ENCODE measurements around the gene PCDHA6.
"Not testable (repeated sequence)": the region's sequence is repeated elsewhere in the genome, so short reads cannot be mapped to it uniquely, and the experiment has no call there.

Gene PCDHA6

GRCh38 chr5:140822281-140822629 lies 5.5 kb upstream of the PCDHA6 start:
- no peak for DNase-seq (ENCODE audit: low read depth)

GRCh38 chr5:140822969-140823368 lies 4.8 kb upstream of the PCDHA6 start:
- not testable (repeated sequence) for DNase-seq (ENCODE audit: low read depth)

DNA sequence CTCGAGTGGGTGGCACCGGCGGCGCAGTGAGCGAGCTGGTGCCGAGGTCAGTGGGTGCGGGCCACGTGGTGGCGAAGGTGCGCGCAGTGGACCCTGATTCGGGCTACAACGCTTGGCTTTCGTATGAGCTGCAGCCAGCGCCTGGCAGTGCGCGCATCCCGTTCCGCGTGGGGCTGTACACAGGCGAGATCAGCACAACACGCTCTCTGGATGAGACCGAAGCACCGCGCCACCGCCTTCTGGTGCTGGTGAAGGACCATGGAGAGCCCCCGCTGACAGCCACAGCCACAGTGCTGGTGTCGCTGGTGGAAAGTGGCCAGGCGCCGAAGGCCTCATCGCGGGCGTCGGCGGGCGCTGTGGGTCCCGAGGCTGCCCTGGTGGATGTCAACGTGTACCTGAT lies 4.3 kb upstream of the PCDHA6 start:
- no peak for DNase-seq (ENCODE audit: low read depth)

DNA sequence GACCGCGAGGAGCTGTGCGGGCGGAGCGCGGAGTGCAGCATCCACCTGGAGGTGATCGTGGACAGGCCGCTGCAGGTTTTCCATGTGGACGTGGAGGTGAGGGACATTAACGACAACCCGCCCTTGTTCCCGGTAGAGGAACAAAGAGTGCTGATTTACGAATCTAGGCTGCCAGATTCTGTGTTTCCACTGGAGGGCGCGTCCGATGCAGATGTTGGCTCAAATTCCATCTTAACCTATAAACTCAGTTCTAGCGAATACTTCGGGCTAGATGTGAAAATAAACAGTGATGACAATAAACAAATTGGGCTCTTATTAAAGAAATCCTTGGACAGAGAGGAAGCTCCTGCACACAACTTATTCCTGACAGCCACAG lies 590 bp downstream of the PCDHA6 start:
- DNase-seq (ENCODE audit: low read depth), result no peak

- DNase-seq (ENCODE audit: low read depth), result not testable (repeated sequence)
Measured at GRCh38 chr5:140829511-140830501, 2.0 kb downstream of the PCDHA6 start.

- DNase-seq (ENCODE audit: low read depth), result no peak
Measured at GRCh38 chr5:140833993-140834392, 6.2 kb downstream of the PCDHA6 start, which contains the start of gene PCDHA7. Gene PCDHA7, plus strand, starts transcription at chr5:140834269. Its CDS starts 115 bp downstream, at chr5:140834384.

DNA sequence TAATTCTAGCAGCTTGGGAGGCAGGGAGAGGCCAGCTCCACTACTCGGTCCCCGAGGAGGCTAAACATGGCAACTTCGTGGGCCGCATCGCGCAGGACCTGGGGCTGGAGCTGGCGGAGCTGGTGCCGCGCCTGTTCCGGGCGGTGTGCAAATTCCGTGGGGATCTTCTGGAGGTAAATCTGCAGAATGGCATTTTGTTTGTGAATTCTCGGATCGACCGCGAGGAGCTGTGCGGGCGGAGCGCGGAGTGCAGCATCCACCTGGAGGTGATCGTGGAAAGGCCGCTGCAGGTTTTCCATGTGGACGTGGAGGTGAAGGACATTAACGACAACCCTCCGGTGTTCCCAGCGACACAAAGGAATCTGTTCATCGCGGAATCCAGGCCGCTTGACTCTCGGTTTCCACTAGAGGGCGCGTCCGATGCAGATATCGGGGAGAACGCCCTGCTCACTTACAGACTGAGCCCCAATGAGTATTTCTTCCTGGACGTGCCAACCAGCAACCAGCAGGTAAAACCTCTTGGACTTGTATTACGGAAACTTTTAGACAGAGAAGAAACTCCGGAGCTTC lies 6.8 kb downstream of the PCDHA6 start:
- DNase-seq (ENCODE audit: low read depth), result not testable (repeated sequence)

DNA sequence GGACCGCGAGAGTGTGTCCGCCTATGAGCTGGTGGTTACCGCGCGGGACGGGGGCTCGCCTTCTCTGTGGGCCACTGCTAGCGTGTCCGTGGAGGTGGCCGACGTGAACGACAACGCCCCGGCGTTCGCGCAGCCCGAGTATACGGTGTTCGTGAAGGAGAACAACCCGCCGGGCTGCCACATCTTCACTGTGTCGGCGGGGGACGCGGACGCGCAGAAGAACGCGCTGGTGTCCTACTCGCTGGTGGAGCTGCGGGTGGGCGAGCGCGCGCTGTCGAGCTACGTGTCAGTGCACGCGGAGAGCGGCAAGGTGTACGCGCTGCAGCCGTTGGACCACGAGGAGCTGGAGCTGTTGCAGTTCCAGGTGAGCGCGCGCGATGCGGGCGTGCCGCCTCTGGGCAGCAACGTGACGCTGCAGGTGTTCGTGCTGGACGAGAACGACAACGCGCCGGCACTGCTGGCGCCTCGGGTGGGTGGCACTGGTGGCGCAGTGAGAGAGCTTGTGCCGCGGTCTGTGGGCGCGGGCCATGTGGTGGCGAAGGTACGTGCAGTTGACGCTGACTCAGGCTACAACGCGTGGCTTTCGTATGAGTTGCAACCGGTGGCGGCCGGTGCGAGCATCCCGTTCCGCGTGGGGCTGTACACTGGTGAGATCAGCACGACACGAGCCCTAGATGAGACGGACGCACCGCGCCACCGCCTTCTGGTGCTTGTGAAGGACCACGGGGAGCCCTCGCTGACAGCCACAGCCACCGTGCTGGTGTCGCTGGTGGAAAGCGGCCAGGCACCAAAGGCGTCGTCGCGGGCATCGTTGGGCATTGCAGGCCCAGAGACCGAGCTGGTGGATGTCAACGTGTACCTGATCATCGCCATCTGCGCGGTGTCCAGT lies 8.1 kb downstream of the PCDHA6 start:
- no peak for DNase-seq (ENCODE audit: low read depth)

DNA sequence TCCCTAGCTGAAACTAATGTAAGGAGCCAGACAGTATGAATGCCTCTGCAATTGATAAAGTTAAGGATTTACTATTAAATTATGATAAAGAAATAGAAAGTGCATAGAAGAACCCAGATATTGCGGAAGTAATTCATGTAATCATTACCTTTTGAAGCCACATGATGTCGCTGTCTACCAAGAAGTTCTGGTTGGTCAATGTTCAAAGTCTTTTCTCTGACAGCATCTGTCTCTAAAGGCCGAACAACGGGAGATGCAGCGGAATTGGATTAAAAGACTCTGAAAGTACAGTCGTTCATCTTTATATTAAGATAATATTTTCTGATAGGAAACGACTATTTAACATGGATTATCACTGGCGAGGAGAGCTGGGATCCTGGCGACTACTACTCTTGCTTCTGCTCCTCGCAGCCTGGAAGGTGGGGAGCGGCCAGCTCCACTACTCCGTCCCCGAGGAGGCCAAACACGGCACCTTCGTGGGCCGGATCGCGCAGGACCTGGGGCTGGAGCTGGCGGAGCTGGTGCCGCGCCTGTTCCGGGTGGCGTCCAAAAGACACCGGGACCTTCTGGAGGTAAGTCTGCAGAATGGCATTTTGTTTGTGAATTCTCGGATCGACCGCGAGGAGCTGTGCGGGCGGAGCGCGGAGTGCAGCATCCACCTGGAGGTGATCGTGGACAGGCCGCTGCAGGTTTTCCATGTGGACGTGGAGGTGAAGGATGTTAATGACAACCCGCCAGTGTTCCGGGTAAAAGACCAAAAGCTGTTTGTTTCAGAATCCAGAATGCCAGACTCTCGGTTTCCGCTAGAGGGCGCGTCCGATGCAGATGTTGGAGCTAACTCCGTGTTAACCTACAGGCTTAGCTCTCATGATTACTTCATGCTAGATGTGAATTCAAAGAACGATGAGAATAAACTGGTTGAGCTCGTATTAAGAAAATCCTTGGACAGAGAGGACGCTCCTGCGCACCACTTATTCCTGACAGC lies 13.5 kb downstream of the PCDHA6 start, which contains the start of gene PCDHA8:
TSS of gene PCDHA8 (plus strand) at position 210 of the 985 bp plus-strand sequence. CDS start at position 345, 135 bp downstream.
- DNase-seq (ENCODE audit: low read depth), result no peak

DNA sequence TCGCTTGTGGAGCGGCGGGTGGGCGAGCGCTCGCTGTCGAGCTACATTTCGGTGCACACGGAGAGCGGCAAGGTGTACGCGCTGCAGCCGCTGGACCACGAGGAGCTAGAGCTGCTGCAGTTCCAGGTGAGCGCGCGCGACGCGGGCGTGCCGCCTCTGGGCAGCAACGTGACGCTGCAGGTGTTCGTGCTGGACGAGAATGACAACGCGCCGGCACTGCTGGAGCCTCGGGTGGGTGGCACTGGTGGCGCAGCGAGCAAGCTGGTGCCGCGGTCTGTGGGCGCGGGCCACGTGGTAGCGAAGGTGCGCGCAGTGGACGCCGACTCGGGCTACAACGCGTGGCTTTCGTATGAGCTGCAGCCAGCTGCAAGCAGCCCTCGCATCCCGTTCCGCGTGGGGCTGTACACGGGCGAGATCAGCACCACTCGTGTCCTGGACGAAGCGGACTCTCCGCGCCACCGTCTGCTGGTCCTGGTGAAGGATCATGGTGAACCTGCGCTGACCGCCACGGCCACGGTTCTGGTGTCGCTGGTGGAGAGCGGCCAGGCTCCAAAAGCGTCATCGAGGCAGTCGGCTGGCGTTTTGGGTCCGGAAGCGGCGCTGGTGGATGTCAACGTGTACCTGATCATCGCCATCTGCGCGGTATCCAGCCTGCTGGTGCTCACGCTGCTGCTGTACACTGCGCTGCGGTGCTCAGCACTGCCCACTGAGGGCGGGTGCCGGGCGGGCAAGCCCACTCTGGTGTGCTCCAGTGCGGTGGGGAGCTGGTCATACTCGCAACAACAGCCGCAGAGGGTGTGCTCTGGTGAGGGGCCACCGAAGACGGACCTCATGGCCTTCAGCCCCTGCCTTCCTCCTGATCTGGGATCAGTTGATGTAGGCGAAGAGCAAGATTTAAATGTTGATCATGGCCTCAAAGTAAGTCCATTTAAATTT lies 15.3 kb downstream of the PCDHA6 start:
- DNase-seq (ENCODE audit: low read depth), result no peak

- DNase-seq (ENCODE audit: low read depth), result not testable (repeated sequence)
Measured at GRCh38 chr5:140848139-140849102, 20.7 kb downstream of the PCDHA6 start, which contains the start of gene PCDHA9. Gene PCDHA9, plus strand, starts transcription at chr5:140848382. Its CDS starts 114 bp downstream, at chr5:140848496.

DNA sequence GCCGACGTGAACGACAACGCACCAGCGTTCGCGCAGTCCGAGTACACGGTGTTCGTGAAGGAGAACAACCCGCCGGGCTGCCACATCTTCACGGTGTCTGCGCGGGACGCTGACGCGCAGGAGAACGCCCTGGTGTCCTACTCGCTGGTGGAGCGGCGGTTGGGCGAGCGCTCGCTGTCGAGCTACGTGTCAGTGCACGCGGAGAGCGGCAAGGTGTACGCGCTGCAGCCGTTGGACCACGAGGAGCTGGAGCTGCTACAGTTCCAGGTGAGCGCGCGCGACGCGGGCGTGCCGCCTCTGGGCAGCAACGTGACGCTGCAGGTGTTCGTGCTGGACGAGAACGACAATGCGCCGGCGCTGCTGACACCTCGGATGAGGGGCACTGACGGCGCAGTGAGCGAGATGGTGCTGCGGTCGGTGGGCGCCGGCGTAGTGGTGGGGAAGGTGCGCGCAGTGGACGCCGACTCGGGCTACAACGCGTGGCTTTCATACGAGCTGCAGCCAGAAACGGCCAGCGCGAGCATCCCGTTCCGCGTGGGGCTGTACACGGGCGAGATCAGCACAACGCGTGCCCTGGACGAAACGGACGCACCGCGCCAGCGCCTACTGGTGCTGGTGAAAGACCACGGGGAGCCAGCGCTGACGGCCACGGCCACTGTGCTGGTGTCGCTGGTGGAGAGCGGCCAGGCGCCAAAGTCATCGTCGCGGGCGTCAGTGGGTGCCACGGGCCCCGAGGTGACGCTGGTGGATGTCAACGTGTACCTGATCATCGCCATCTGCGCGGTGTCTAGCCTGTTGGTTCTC lies 22.3 kb downstream of the PCDHA6 start:
- not testable (repeated sequence) for DNase-seq (ENCODE audit: low read depth)

DNA sequence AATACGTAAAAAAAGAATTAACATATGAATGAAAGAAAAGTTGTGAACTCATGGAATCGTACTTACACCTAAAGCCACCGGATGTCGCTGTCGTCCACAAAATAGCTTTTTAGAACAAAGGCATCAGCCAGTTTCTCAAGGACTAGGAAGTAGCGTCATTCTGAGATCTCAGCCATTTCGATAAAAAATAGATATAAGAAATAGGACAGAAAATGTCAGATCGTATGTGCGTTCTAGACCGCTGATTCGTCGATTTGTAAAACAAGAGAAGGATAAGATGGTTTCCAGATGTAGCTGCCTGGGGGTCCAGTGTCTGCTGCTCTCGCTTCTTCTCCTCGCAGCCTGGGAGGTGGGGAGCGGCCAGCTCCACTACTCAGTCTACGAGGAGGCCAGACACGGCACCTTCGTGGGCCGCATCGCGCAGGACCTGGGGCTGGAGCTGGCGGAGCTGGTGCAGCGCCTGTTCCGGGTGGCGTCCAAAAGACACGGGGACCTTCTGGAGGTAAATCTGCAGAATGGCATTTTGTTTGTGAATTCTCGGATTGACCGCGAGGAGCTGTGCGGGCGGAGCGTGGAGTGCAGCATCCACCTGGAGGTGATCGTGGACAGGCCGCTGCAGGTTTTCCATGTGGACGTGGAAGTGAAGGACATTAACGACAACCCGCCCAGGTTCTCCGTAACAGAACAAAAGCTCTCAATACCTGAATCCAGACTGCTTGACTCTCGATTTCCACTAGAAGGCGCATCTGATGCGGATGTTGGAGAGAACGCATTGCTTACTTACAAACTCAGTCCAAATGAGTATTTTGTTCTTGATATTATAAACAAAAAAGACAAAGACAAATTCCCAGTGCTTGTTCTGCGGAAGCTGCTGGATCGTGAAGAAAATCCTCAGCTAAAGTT lies 28.3 kb downstream of the PCDHA6 start, which contains the start of gene PCDHA10:
TSS of gene PCDHA10 (plus strand) at position 126 of the 903 bp plus-strand sequence. CDS start at position 278, 152 bp downstream.
- no peak for DNase-seq (ENCODE audit: low read depth)

- DNase-seq (ENCODE audit: low read depth), result no peak
Measured at GRCh38 chr5:140857177-140857986, 29.6 kb downstream of the PCDHA6 start.

- no peak for DNase-seq (ENCODE audit: low read depth)
Measured at GRCh38 chr5:140857987-140858240, 30.2 kb downstream of the PCDHA6 start.
